ENCODE measurements around the gene KIF25.

DNA sequence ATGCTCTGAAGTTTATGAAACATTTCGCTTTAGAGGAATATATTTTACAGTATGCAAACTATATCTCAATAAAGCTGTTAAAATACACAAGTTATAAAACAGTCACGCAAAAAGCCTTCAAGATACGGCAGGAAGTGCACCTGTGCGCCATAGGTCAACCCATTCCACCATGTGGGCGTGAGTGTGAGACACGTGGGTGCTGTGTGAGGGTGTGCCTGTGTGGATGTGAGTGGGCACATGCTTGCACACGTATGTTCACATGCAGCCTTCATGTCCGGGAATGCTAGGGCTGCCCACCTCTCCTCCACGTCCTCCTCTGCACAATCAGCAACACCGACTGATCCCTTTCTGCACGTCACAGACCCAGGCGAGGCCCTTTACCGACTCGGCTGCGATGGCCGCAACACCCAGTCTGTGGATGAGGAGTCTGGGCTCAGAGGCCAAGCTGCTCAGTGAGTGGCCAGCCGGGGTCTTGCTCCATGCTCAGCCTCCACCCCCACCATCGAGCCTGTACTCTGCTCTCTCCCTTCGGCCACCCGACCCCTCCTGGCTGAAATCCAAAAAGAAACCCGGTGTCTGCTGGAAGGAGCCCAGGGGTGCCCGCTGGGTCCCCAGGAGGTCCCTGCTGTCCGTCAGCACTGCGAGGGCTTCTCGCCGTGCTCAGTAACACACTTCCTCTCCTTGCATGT lies 84.5 kb downstream of the KIF25 start:
- TF ChIP-seq SUZ12 (IDR thresholded peaks at IDR 0.05; ENCODE audit: extremely low read depth, insufficient read depth, insufficient read length) = no peak
- no peak for TF ChIP-seq ZNF274 (IDR thresholded peaks at IDR 0.05; ENCODE audit: low read depth, low read length)

All from NT2/D1 (cell line).